ENCODE data around the gene ZSCAN21. TPM values are rescaled to one million over a fixed set of nuclear protein-coding genes. Genes with fewer than 3 reads are reported as not detected.
"Not testable (repeated sequence)": the region's sequence is repeated elsewhere in the genome, so short reads cannot be mapped to it uniquely, and the experiment has no call there.

ZSCAN21 gene
- total RNA-seq, 1 donor from 2014 or later, result 11.1 TPM

GRCh38 chr7:100011516-100011915 lies 38.1 kb upstream of the ZSCAN21 start:
- Mint-ChIP-seq H3K36me3 (ENCODE audit: low read depth, unreplicated experiment) (no peaks in the 10 kb centered on the region), H3K4me1 (ENCODE audit: low read depth, unreplicated experiment) (no peaks in the 10 kb centered on the region), H3K27me3 (ENCODE audit: low read depth, unreplicated experiment) (peaks cover 3% of the 10 kb centered on the region), H3K4me3 (ENCODE audit: unreplicated experiment) (no peak overlapping the region), H3K9me3 (ENCODE audit: unreplicated experiment) (no peaks in the 10 kb centered on the region), H3K27ac (ENCODE audit: unreplicated experiment) (no peak overlapping the region)
- TF ChIP-seq CTCF (IDR thresholded peaks at IDR 0.05; ENCODE audit: insufficient read depth, low read depth, low read length) (no peak), EZH2 (IDR thresholded peaks at IDR 0.05; ENCODE audit: insufficient read depth, low read length) (no peak)
- no peak overlapping the region for H2AFZ ChIP-seq (ENCODE audit: low read depth, low read length)
- no peak overlapping the region for H3K9ac ChIP-seq (ENCODE audit: low read length)
- peaks cover 14% of the 10 kb centered on the region for H3K79me2 ChIP-seq (ENCODE audit: insufficient read depth, low read length)
- H3K4me2 ChIP-seq (ENCODE audit: low read length), result no peak overlapping the region
- peaks cover 4% of the 10 kb centered on the region for H3K4me1 ChIP-seq (ENCODE audit: insufficient read depth, low read length)
- no peaks in the 10 kb centered on the region for H3K36me3 ChIP-seq (ENCODE audit: insufficient read depth, low read length)
- peaks cover 6% of the 10 kb centered on the region for H4K20me1 ChIP-seq (ENCODE audit: insufficient read depth, low read length)
- no peaks in the 10 kb centered on the region for H3K9me3 ChIP-seq (ENCODE audit: insufficient read depth, low read depth, low read length)
- no peak overlapping the region for H3K27ac ChIP-seq (ENCODE audit: low read depth, low read length)
- no peak for DNase-seq (ENCODE audit: low read depth)
- H3K27me3 ChIP-seq (ENCODE audit: insufficient read depth, low read length), result no peaks in the 10 kb centered on the region
- no peak for FAIRE-seq
- no peak overlapping the region for H3K4me3 ChIP-seq (ENCODE audit: insufficient read depth, low read depth, low read length)

GRCh38 chr7:100012385-100013327 lies 36.9 kb upstream of the ZSCAN21 start:
- H3K9me3 ChIP-seq (ENCODE audit: insufficient read depth, low read depth, low read length); H3K36me3 ChIP-seq (ENCODE audit: insufficient read depth, low read length); H3K4me1 Mint-ChIP-seq (ENCODE audit: low read depth, unreplicated experiment); H3K27ac Mint-ChIP-seq (ENCODE audit: unreplicated experiment); H3K4me2 ChIP-seq (ENCODE audit: low read length); H2AFZ ChIP-seq (ENCODE audit: low read depth, low read length); H3K27me3 Mint-ChIP-seq (ENCODE audit: low read depth, unreplicated experiment); H3K27me3 ChIP-seq (ENCODE audit: insufficient read depth, low read length); H3K9me3 Mint-ChIP-seq (ENCODE audit: unreplicated experiment); H3K4me3 Mint-ChIP-seq (ENCODE audit: unreplicated experiment); FAIRE-seq; H3K27ac ChIP-seq (ENCODE audit: low read depth, low read length); H3K4me3 ChIP-seq (ENCODE audit: insufficient read depth, low read depth, low read length); H3K9ac ChIP-seq (ENCODE audit: low read length); H3K36me3 Mint-ChIP-seq (ENCODE audit: low read depth, unreplicated experiment); DNase-seq (ENCODE audit: low read depth): not testable (repeated sequence)
- Histone ChIP-seq H4K20me1 (ENCODE audit: insufficient read depth, low read length) (peaks cover 12% of the 10 kb centered on the region), H3K4me1 (ENCODE audit: insufficient read depth, low read length) (peaks cover 13% of the 10 kb centered on the region), H3K79me2 (ENCODE audit: insufficient read depth, low read length) (peaks cover 26% of the 10 kb centered on the region)

GRCh38 chr7:100013328-100013676 lies 36.3 kb upstream of the ZSCAN21 start:
- Histone ChIP-seq H3K4me2 (ENCODE audit: low read length) (no peak overlapping the region), H3K9ac (ENCODE audit: low read length) (no peak overlapping the region), H3K36me3 (ENCODE audit: insufficient read depth, low read length) (no peaks in the 10 kb centered on the region), H3K27ac (ENCODE audit: low read depth, low read length) (no peak overlapping the region), H3K4me1 (ENCODE audit: insufficient read depth, low read length) (peaks cover 13% of the 10 kb centered on the region), H3K9me3 (ENCODE audit: insufficient read depth, low read depth, low read length) (no peaks in the 10 kb centered on the region), H3K27me3 (ENCODE audit: insufficient read depth, low read length) (no peaks in the 10 kb centered on the region), H4K20me1 (ENCODE audit: insufficient read depth, low read length) (peaks cover 18% of the 10 kb centered on the region), H3K4me3 (ENCODE audit: insufficient read depth, low read depth, low read length) (no peak overlapping the region), H3K79me2 (ENCODE audit: insufficient read depth, low read length) (peaks cover 32% of the 10 kb centered on the region), H2AFZ (ENCODE audit: low read depth, low read length) (no peak overlapping the region)
- no peak for DNase-seq (ENCODE audit: low read depth)
- no peaks in the 10 kb centered on the region for H3K9me3 Mint-ChIP-seq (ENCODE audit: unreplicated experiment)
- no peak for FAIRE-seq
- H3K4me1 Mint-ChIP-seq (ENCODE audit: low read depth, unreplicated experiment), result peaks cover 4% of the 10 kb centered on the region
- peaks cover 3% of the 10 kb centered on the region for H3K27me3 Mint-ChIP-seq (ENCODE audit: low read depth, unreplicated experiment)
- no peak overlapping the region for H3K4me3 Mint-ChIP-seq (ENCODE audit: unreplicated experiment)
- TF ChIP-seq EZH2 (IDR thresholded peaks at IDR 0.05; ENCODE audit: insufficient read depth, low read length), result no peak
- no peak for TF ChIP-seq CTCF (IDR thresholded peaks at IDR 0.05; ENCODE audit: insufficient read depth, low read depth, low read length)
- no peak overlapping the region for H3K27ac Mint-ChIP-seq (ENCODE audit: unreplicated experiment)
- no peaks in the 10 kb centered on the region for H3K36me3 Mint-ChIP-seq (ENCODE audit: low read depth, unreplicated experiment)
